ENCODE data around the gene ZNF764. TPM values are rescaled to one million over a fixed set of nuclear protein-coding genes. Genes with fewer than 3 reads are reported as not detected.
A peak's percentile ranks its signal among the peaks of the same experiment; 100 is the strongest.

ZNF764 gene
- total RNA-seq, 1 donor from 2014 or later = 19.2 TPM

GRCh38 chr16:30581457-30581856 is 23.3 kb upstream of the ZNF764 start:
- intact Hi-C loops (cut with micrococcal nuclease) = no loop called here
- ATAC-seq (ENCODE audit: low read depth) = no peak

GRCh38 chr16:30574678-30575077 is 16.5 kb upstream of the ZNF764 start:
- ATAC-seq (ENCODE audit: low read depth) = no peak
- Mint-ChIP-seq H3K9me3 (no peaks in the 10 kb centered on the region), H3K4me3 (no peak overlapping the region), H3K4me1 (peaks cover 19% of the 10 kb centered on the region), H3K36me3 (ENCODE audit: low read depth) (peaks cover 11% of the 10 kb centered on the region), H3K27me3 (no peaks in the 10 kb centered on the region), H3K27ac (no peak overlapping the region)
- DNase-seq = no peak
- no peak for TF ChIP-seq CTCF (IDR thresholded peaks at IDR 0.05)
- ChIA-PET CTCF (interaction anchor here (0.7 kb wide), 1 partner anchor 24 kb away, joined by 3 read pairs; no protein-coding TSS in a partner anchor), POLR2A (interaction anchor here (0.6 to 1.3 kb wide), 3 partner anchors 11 to 240 kb away, joined by 3 to 10 read pairs (median 4); partner anchors contain the start of gene ZNF785)
- intact Hi-C loops (cut with micrococcal nuclease) = no loop called here

More at GRCh38 chr16:30581457-30581856, 23.3 kb upstream of the ZNF764 start:
- ChIA-PET CTCF (interaction anchor here (0.6 kb wide), 1 partner anchor 56 kb away, joined by 3 read pairs; no protein-coding TSS in a partner anchor), POLR2A (no interaction called here)
- Mint-ChIP-seq H3K4me3 (no peak overlapping the region), H3K27ac (no peak overlapping the region), H3K9me3 (no peaks in the 10 kb centered on the region), H3K4me1 (peaks cover 16% of the 10 kb centered on the region), H3K36me3 (ENCODE audit: low read depth) (peaks cover 33% of the 10 kb centered on the region), H3K27me3 (no peaks in the 10 kb centered on the region)
- DNase-seq = no peak
- no peak for TF ChIP-seq CTCF (IDR thresholded peaks at IDR 0.05)

- ATAC-seq (ENCODE audit: low read depth) = peak; percentile 86
- Mint-ChIP-seq H3K4me1 (peaks cover 41% of the 10 kb centered on the region), H3K4me3 (peak within 1 kb of the TSS; percentile 89), H3K27ac (peak within 1 kb of the TSS; percentile 96), H3K27me3 (no peaks in the 10 kb centered on the region), H3K36me3 (ENCODE audit: low read depth) (no peaks in the 10 kb centered on the region), H3K9me3 (no peaks in the 10 kb centered on the region)
- POLR2A ChIA-PET = interaction anchor here (0.6 to 2.9 kb wide), 34 partner anchors 12 to 506 kb away, joined by 3 to 152 read pairs (median 5); partner anchors contain the start of genes ALDOA, CD2BP2, CORO1A and DCTPP1
- CTCF ChIA-PET = interaction anchor here (0.8 to 2.8 kb wide), 5 partner anchors 11 to 141 kb away, joined by 3 to 13 read pairs (median 5); partner anchors contain the start of genes DCTPP1 and ZNF764
- peak; percentile 78 for DNase-seq
- TF ChIP-seq CTCF (IDR thresholded peaks at IDR 0.05) = no peak
- intact Hi-C loops (cut with micrococcal nuclease) = loop anchor here (1.0 kb wide), 9 partner anchors 13 to 141 kb away; partner anchors contain the start of genes DCTPP1, FBRS, PRR14 and ZNF689
Measured at GRCh38 chr16:30571445-30572322, 13.5 kb upstream of the ZNF764 start, which contains the start of gene ZNF688. ZNF688 (minus strand) TSS chr16:30571714; CDS start chr16:30571629, 85 bp downstream.

- Mint-ChIP-seq H3K4me3 (peak overlapping the region; percentile 87), H3K4me1 (peaks cover 41% of the 10 kb centered on the region), H3K27me3 (no peaks in the 10 kb centered on the region), H3K9me3 (no peaks in the 10 kb centered on the region), H3K36me3 (ENCODE audit: low read depth) (no peaks in the 10 kb centered on the region), H3K27ac (peak overlapping the region; percentile 89)
- no peak for TF ChIP-seq CTCF (IDR thresholded peaks at IDR 0.05)
- ChIA-PET POLR2A (interaction anchor here (0.8 to 2.9 kb wide), 25 partner anchors 12 to 505 kb away, joined by 3 to 152 read pairs (median 9); partner anchors contain the start of genes ALDOA, CD2BP2, CORO1A and DCTPP1), CTCF (interaction anchor here (1.2 to 2.8 kb wide), 3 partner anchors 12 to 141 kb away, joined by 5 to 13 read pairs (median 12); partner anchors contain the start of genes DCTPP1 and ZNF764)
- DNase-seq (no peak), ATAC-seq (ENCODE audit: low read depth) (no peak)
- intact Hi-C loops (cut with micrococcal nuclease) = loop anchor here (1.0 kb wide), 2 partner anchors 36 to 44 kb away; no protein-coding TSS in a partner anchor
Measured at GRCh38 chr16:30570636-30571444, 12.7 kb upstream of the ZNF764 start.

All from activated B cell treated with CpG ODN at 0.5 μM for 24 hours (primary cell).